Spleen (tissue), 3 donors: ENCODE measurements around the gene DLG2.

Experiments
- POLR2A ChIP-seq, 3 donors: fragments of 450-650 bp; IDR thresholded peaks; one replicate each; pipeline ENCODE4 v1.5.1; 2017; ENCODE audit warnings: antibody characterized with exemption in 3 of 3, mild to moderate bottlenecking in 1 of 3
- POLR2AphosphoS5 ChIP-seq, 3 donors: sonication (generic); formaldehyde crosslinking; IDR thresholded peaks; one replicate each; pipeline ENCODE4 v1.5.1; 2017; ENCODE audit warnings: antibody characterized with exemption in 3 of 3

GRCh38 chr11:84564180-84564866 is 1062.8 kb downstream of the DLG2 start:
- TF ChIP-seq POLR2A (IDR thresholded peaks at IDR 0.05) (no peak), POLR2AphosphoS5 (IDR thresholded peaks at IDR 0.05) (no peak)
